ENCODE measurements around the gene AKAP13. TPM values are rescaled to one million over a fixed set of nuclear protein-coding genes. Genes with fewer than 3 reads are reported as not detected.

Gene AKAP13
- total RNA-seq, 1 donor from 2014 or later: 78.9 TPM

DNA sequence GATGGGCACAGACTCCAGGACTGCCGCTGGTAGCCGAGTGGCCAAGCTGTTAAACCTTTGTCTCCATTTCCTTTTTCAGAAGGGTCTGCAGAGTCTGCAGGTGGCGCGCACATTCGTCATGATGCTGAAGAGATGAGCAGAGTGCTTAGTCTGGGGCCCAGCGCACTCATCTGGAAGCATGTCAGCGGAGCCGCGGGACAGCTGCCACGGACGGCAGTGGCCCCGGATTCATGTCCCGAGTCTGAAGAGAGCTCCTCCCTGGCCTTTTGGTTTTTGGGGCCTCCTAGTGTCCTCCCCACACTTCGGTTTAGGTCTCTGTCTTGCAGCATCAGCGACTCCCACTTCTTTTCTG is 371.7 kb downstream of the AKAP13 start:
- no peaks in the 10 kb centered on the region for H3K9me3 Mint-ChIP-seq
- no peak overlapping the region for H3K4me3 Mint-ChIP-seq
- H3K4me1 Mint-ChIP-seq (ENCODE audit: low read depth): peaks cover 5% of the 10 kb centered on the region
- H3K27me3 Mint-ChIP-seq (ENCODE audit: insufficient read depth): no peaks in the 10 kb centered on the region
- H3K27ac Mint-ChIP-seq: no peak overlapping the region
- DNase-seq (ENCODE audit: low spot score): no peak
- intact Hi-C loops (cut with micrococcal nuclease): no loop called here
- H3K36me3 Mint-ChIP-seq (ENCODE audit: low read depth): peaks cover 11% of the 10 kb centered on the region

- intact Hi-C loops (cut with micrococcal nuclease): no loop called here
- DNase-seq (ENCODE audit: low spot score): no peak
- peaks cover 8% of the 10 kb centered on the region for H3K36me3 Mint-ChIP-seq (ENCODE audit: low read depth)
- H3K27ac Mint-ChIP-seq: no peak overlapping the region
- no peaks in the 10 kb centered on the region for H3K9me3 Mint-ChIP-seq
- H3K4me3 Mint-ChIP-seq: no peak overlapping the region
- H3K4me1 Mint-ChIP-seq (ENCODE audit: low read depth): peaks cover 5% of the 10 kb centered on the region
- H3K27me3 Mint-ChIP-seq (ENCODE audit: insufficient read depth): no peaks in the 10 kb centered on the region
Measured at GRCh38 chr15:85752491-85752961, 372.1 kb downstream of the AKAP13 start.

DNA sequence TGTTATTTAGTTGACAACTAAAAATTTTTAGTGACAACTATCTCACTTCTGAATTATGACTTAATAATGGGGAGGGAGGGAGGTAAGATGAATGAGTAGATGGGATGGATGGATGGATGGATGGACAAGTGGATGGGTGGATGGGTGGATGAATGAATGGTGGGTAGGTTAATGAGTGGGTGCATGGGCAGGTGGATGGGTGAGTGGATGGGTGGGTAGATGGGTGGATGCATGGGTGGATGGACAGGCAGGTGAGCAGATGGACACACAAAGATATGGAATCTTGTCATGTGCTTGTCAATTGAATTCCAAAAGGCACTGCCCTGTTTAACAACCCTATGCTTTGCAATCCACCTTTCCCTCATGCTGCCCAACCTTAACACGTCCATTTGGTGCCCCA is 372.9 kb downstream of the AKAP13 start:
- DNase-seq (ENCODE audit: low spot score): no peak
- H3K9me3 Mint-ChIP-seq: no peaks in the 10 kb centered on the region
- no peak overlapping the region for H3K4me3 Mint-ChIP-seq
- intact Hi-C loops (cut with micrococcal nuclease): no loop called here
- peaks cover 5% of the 10 kb centered on the region for H3K4me1 Mint-ChIP-seq (ENCODE audit: low read depth)
- H3K27ac Mint-ChIP-seq: peak overlapping the region; percentile 21
- H3K27me3 Mint-ChIP-seq (ENCODE audit: insufficient read depth): no peaks in the 10 kb centered on the region
- peaks cover 8% of the 10 kb centered on the region for H3K36me3 Mint-ChIP-seq (ENCODE audit: low read depth)

- Mint-ChIP-seq H3K9me3 (no peaks in the 10 kb centered on the region), H3K27ac (no peak overlapping the region), H3K4me3 (no peak overlapping the region), H3K36me3 (ENCODE audit: low read depth) (peaks cover 4% of the 10 kb centered on the region), H3K27me3 (ENCODE audit: insufficient read depth) (no peaks in the 10 kb centered on the region), H3K4me1 (ENCODE audit: low read depth) (peaks cover 5% of the 10 kb centered on the region)
- intact Hi-C loops (cut with micrococcal nuclease): no loop called here
- no peak for DNase-seq (ENCODE audit: low spot score)
Measured at GRCh38 chr15:85753791-85754452, 373.5 kb downstream of the AKAP13 start.

GRCh38 chr15:85754989-85755388 is 374.6 kb downstream of the AKAP13 start:
- Mint-ChIP-seq H3K27me3 (ENCODE audit: insufficient read depth) (no peaks in the 10 kb centered on the region), H3K36me3 (ENCODE audit: low read depth) (peaks cover 4% of the 10 kb centered on the region), H3K27ac (no peak overlapping the region), H3K4me1 (ENCODE audit: low read depth) (peaks cover 5% of the 10 kb centered on the region), H3K9me3 (no peaks in the 10 kb centered on the region), H3K4me3 (no peak overlapping the region)
- no peak for DNase-seq (ENCODE audit: low spot score)
- intact Hi-C loops (cut with micrococcal nuclease): no loop called here

DNA sequence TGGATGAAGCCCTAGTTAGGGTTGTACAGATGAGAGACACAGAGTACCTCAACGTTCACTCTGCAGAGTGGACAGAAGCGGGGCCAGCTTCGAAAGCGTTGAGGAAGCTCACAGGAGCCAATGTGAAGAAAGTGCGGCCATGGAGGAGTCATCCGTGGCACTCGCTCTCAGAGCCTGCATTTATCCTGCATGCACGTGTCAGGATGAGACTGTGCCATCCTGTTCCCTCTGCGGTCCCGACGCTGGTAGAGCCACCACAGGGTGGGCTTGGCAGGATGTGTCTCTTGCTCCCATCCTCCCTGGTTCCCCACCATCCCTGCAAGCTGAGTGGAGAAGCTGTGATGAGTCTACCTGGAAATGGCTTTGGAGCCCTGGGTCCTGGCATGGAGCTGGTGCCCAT is 375.1 kb downstream of the AKAP13 start:
- intact Hi-C loops (cut with micrococcal nuclease): no loop called here
- DNase-seq (ENCODE audit: low spot score): no peak
- Mint-ChIP-seq H3K27ac (no peak overlapping the region), H3K9me3 (no peaks in the 10 kb centered on the region), H3K36me3 (ENCODE audit: low read depth) (peaks cover 4% of the 10 kb centered on the region), H3K4me1 (ENCODE audit: low read depth) (peaks cover 5% of the 10 kb centered on the region), H3K4me3 (no peak overlapping the region), H3K27me3 (ENCODE audit: insufficient read depth) (no peaks in the 10 kb centered on the region)

DNA sequence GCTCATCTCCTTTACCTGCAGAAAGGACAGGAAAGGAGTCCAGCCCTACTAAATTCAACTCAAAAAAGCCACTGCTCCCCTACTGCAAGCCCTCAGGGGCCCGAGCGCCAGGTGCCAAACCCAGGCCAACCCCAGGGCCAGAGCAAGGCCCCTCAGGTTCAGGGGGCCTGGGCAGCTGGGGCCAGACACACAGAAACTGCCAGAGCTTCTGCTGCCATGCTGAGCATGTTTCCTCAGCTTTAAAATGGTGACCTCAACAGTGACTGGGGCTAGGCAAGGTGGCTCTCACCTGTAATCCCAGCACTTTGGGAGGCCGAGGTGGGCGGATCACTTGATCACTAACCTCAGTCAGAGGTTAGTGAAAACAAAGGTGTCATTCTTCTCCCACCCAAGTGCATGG is 375.5 kb downstream of the AKAP13 start:
- peaks cover 5% of the 10 kb centered on the region for H3K4me1 Mint-ChIP-seq (ENCODE audit: low read depth)
- no peak overlapping the region for H3K4me3 Mint-ChIP-seq
- intact Hi-C loops (cut with micrococcal nuclease): no loop called here

DNA sequence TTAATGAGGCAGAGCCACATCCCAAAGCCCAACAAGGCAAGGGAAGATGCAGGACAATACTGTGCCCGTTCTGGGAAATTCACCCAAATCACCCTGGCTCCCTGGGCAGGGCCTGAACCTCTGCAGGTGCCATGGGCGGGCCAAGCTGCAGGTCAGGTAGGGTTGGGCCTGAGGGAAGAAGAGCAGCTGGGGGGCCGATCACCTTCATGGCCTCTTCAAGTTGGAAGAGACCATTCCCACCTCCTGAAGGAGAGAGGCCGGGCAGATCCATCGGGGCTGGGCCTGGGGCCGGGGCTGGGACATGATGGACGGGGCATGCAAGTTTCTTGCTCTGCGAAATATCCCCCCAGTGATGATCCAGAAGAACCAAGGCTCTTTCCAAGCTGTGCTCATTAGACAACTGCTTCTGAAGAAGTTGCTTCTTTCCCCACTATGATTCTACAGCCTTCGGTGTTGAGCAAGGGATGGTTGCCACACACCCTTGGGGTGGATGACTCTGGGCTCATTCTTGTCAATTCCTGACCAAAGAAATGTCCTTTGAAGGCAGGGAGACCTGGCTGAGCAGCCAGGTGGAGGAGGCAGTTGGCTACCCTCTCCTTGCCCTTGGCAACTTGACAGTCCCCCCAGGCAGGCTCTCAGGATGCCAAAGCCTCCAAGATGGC is 376.1 kb downstream of the AKAP13 start:
- no peak for DNase-seq (ENCODE audit: low spot score)
- no peaks in the 10 kb centered on the region for H3K9me3 Mint-ChIP-seq
- no peak overlapping the region for H3K4me3 Mint-ChIP-seq
- no peak overlapping the region for H3K27ac Mint-ChIP-seq
- H3K36me3 Mint-ChIP-seq (ENCODE audit: low read depth): peaks cover 4% of the 10 kb centered on the region
- intact Hi-C loops (cut with micrococcal nuclease): no loop called here
- peaks cover 5% of the 10 kb centered on the region for H3K4me1 Mint-ChIP-seq (ENCODE audit: low read depth)
- H3K27me3 Mint-ChIP-seq (ENCODE audit: insufficient read depth): no peaks in the 10 kb centered on the region

More for the DNA sequence above, 375.5 kb downstream of the AKAP13 start:
- H3K27me3 Mint-ChIP-seq (ENCODE audit: insufficient read depth): no peaks in the 10 kb centered on the region
- no peak for DNase-seq (ENCODE audit: low spot score)
- no peaks in the 10 kb centered on the region for H3K9me3 Mint-ChIP-seq
- H3K27ac Mint-ChIP-seq: no peak overlapping the region
- peaks cover 4% of the 10 kb centered on the region for H3K36me3 Mint-ChIP-seq (ENCODE audit: low read depth)

DNA sequence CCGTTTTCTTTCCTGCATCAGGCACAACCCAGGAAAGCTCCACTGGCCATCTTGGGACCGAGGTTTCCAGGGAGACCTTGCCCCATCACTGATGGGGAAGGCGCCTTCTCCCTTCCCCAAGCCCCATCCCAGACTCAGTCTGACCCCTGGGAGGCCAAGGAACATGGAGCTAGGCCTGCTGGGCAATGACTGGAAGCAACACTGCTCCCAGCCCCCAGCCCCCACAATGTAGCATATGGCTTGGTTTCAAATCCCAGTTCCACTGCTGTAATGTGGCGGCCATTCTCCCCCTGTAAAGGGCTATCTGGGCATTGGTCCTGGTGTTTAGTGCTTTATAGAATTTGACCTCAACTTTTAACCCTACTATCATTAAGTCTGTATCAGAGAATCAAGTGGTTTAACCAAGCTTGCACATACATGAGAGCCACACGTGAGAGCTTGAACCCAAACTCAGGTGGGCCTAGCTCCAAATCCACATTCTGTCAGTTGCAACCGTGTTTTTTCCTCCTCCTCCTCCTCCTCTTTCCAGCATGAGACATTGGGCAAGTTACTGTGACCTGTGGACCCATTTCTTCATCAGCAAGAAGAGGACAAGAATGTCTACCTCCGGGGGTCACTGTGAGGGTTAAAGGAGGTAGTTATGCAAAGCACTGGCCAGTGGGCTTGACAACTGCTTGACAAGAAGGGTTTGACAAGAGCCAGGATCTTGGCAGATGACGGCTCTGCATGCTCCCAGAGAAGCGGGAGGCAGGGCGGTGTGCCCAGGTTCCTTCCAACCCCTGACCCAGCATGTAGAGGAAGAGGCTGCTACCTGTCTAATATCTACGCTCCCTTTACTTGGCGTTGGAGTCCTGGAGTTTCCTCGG is 376.9 kb downstream of the AKAP13 start:
- Mint-ChIP-seq H3K4me3 (no peak overlapping the region), H3K9me3 (no peaks in the 10 kb centered on the region), H3K4me1 (ENCODE audit: low read depth) (peaks cover 5% of the 10 kb centered on the region), H3K36me3 (ENCODE audit: low read depth) (peaks cover 4% of the 10 kb centered on the region), H3K27me3 (ENCODE audit: insufficient read depth) (no peaks in the 10 kb centered on the region), H3K27ac (no peak overlapping the region)
- DNase-seq (ENCODE audit: low spot score): no peak
- intact Hi-C loops (cut with micrococcal nuclease): no loop called here

DNA sequence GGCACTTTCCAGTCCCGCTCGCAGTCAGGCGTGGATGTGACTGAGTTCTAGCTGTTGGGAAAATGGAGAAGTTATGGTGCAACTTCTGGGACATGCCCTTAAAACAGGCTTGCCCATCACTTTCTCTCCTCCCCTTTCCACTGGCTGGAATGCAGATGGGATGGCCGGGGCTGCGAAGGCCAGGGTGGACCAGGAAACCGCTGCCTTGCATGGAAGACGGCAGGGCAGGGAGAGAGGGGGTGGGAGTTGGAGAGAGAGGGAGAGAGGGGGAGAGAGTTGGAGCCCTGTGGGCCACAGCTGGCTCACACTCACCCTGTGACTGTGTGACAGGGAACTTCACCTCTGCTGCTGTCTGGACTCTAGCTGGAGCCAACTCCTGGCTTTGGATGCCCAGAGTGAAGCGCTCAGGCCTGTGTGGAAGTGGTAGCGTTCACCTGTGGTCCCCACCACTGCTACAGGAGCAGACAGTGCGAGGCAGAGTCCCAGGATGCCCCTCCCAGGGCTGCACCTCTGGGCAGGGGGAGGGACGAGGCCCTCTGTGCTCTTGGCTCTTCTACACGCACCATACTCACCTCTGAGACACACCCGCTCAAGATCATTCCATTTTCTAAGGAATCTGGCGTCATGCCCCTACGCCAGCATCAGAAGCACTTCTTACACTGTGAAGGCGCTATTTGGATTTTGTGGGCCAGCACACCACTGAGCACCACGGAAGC is 377.7 kb downstream of the AKAP13 start:
- Mint-ChIP-seq H3K4me3 (no peak overlapping the region), H3K36me3 (ENCODE audit: low read depth) (no peaks in the 10 kb centered on the region), H3K4me1 (ENCODE audit: low read depth) (no peaks in the 10 kb centered on the region), H3K9me3 (no peaks in the 10 kb centered on the region), H3K27ac (no peak overlapping the region), H3K27me3 (ENCODE audit: insufficient read depth) (no peaks in the 10 kb centered on the region)
- intact Hi-C loops (cut with micrococcal nuclease): no loop called here
- DNase-seq (ENCODE audit: low spot score): no peak

GRCh38 chr15:85758655-85758978 is 378.2 kb downstream of the AKAP13 start:
- no peak for DNase-seq (ENCODE audit: low spot score)
- Mint-ChIP-seq H3K27ac (no peak overlapping the region), H3K4me3 (no peak overlapping the region), H3K27me3 (ENCODE audit: insufficient read depth) (no peaks in the 10 kb centered on the region), H3K36me3 (ENCODE audit: low read depth) (no peaks in the 10 kb centered on the region), H3K4me1 (ENCODE audit: low read depth) (no peaks in the 10 kb centered on the region), H3K9me3 (no peaks in the 10 kb centered on the region)
- intact Hi-C loops (cut with micrococcal nuclease): no loop called here

DNA sequence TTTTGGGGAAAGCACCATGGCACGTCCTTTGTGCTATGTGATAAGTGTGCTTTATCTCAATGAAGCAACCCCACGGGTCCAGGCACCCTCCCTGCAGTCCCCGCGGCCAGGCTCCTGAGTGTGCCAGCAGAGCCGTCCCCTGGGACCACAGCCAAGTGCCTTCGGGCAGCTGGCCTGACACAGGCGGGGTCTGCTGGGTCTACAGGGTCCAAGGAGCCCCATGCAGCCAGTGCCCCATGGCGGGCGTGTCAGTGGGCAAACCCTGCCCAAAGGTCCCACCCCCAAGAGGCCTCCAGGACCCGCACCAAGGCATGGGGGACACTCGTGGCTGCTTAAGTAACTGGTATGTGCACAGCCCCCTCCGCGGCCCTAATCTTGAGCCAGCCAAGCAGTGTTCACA is 379.0 kb downstream of the AKAP13 start:
- no peaks in the 10 kb centered on the region for H3K9me3 Mint-ChIP-seq
- H3K36me3 Mint-ChIP-seq (ENCODE audit: low read depth): no peaks in the 10 kb centered on the region
- H3K4me1 Mint-ChIP-seq (ENCODE audit: low read depth): no peaks in the 10 kb centered on the region
- DNase-seq (ENCODE audit: low spot score): no peak
- no peaks in the 10 kb centered on the region for H3K27me3 Mint-ChIP-seq (ENCODE audit: insufficient read depth)
- H3K27ac Mint-ChIP-seq: no peak overlapping the region
- no peak overlapping the region for H3K4me3 Mint-ChIP-seq
- intact Hi-C loops (cut with micrococcal nuclease): no loop called here

DNA sequence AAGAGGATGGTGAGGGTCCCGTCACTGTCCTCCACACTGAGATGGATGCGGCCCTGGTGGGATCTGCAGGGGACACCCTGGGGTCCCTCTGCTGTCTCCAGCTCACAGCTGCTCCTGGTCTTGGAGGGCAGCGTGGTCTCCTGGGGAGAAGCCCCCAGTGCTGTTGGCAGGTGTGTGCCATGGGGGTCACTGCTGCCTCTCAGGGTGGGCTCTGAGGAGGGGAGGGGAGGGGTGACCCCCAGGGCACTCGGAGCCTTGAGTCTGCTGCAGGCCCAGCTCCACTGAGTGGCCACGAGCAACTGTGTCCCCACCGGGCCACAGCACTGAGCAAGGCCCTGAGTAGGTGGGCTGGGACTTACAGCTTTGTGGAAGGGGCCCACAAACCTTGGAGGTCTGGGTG is 379.6 kb downstream of the AKAP13 start:
- Mint-ChIP-seq H3K27me3 (ENCODE audit: insufficient read depth) (no peaks in the 10 kb centered on the region), H3K4me1 (ENCODE audit: low read depth) (no peaks in the 10 kb centered on the region), H3K36me3 (ENCODE audit: low read depth) (no peaks in the 10 kb centered on the region), H3K27ac (no peak overlapping the region), H3K9me3 (no peaks in the 10 kb centered on the region), H3K4me3 (no peak overlapping the region)
- no peak for DNase-seq (ENCODE audit: low spot score)
- intact Hi-C loops (cut with micrococcal nuclease): no loop called here

Measured in activated T-helper 1 cell treated with anti-CD3 and anti-CD28 coated beads, Interleukin-12 subunit alpha, Interleukin-12 subunit beta, Interleukin-2, Interleukin-4 antibody, amounts not matched to agents 30 ng/mL and 10 ng/mL and 1 ng/mL, durations not matched to agents 14 hours and 24 hours and 36 hours (primary cell).